Liver (tissue), 9 donors: Measurements from ENCODE around the gene CEP350. TPM values are rescaled to one million over a fixed set of nuclear protein-coding genes. Genes with fewer than 3 reads are reported as not detected.

Source experiments
- DNase-seq: peaks from one replicate; pipeline ENCODE4 v3.0.0-alpha.2; 2017; ENCODE audit warnings: low spot score
- H3K27ac ChIP-seq, 2 donors: one replicate each; pipeline ENCODE4 v1.7.0; 2013; ENCODE audit warnings: inconsistent platforms in 2 of 2, low read length in 2 of 2, control low read depth in 1 of 2, low read depth in 1 of 2, mild to moderate bottlenecking in 1 of 2
- H3K27me3 ChIP-seq, 4 donors: one replicate each; pipeline versions ENCODE4 v1.6.1 to v1.7.0; 2013; ENCODE audit warnings: low read length in 3 of 4, inconsistent platforms in 1 of 4, mild to moderate bottlenecking in 1 of 4, moderate library complexity in 1 of 4; ENCODE audit not compliant: control insufficient read depth in 4 of 4, insufficient read depth in 4 of 4
- H3K36me3 ChIP-seq, 4 donors: one replicate each; pipeline versions ENCODE4 v1.6.1 to v1.7.0; 2013; ENCODE audit warnings: low read length in 3 of 4, mild to moderate bottlenecking in 3 of 4, low read depth in 1 of 4, moderate library complexity in 1 of 4; ENCODE audit not compliant: control insufficient read depth in 4 of 4, insufficient read depth in 3 of 4
- H3K4me1 ChIP-seq, 4 donors: one replicate each; pipeline versions ENCODE4 v1.6.1 to v1.7.0; 2013; ENCODE audit warnings: low read length in 3 of 4, mild to moderate bottlenecking in 3 of 4, moderate library complexity in 1 of 4; ENCODE audit not compliant: control insufficient read depth in 4 of 4, insufficient read depth in 4 of 4
- H3K4me3 ChIP-seq, 3 donors: one replicate each; pipeline versions ENCODE4 v1.6.1 to v1.7.0; 2013; ENCODE audit warnings: low read length in 3 of 3, control low read depth in 1 of 3, low read depth in 1 of 3, mild to moderate bottlenecking in 1 of 3
- H3K9ac ChIP-seq, 2 donors: one replicate each; pipeline ENCODE4 v1.7.0; 2013; ENCODE audit warnings: low read length in 2 of 2, mild to moderate bottlenecking in 2 of 2, moderate library complexity in 2 of 2, control low read depth in 1 of 2, low read depth in 1 of 2
- H3K9me3 ChIP-seq, 4 donors: one replicate each; pipeline versions ENCODE4 v1.6.1 to v1.7.0; 2013; ENCODE audit warnings: low read length in 3 of 4; ENCODE audit not compliant: control insufficient read depth in 4 of 4
- ATF3 ChIP-seq: IDR thresholded peaks from 2 replicates; pipeline ENCODE4 v1.6.1; 2016; ENCODE audit warnings: antibody characterized with exemption
- CTCF ChIP-seq: fragments of 150-350 bp; IDR thresholded peaks from 2 replicates; pipeline ENCODE4 v1.5.1; 2017; ENCODE audit warnings: improper control_type of control experiment, low read depth, low read length; ENCODE audit not compliant: missing input control
- EGR1 ChIP-seq, 2 donors: IDR thresholded peaks; 2 replicates each; pipeline ENCODE4 v1.6.1; 2016 to 2018; ENCODE audit warnings: antibody characterized with exemption in 2 of 2, low read depth in 2 of 2
- FOXA1 ChIP-seq: IDR thresholded peaks from 2 replicates; pipeline ENCODE4 v1.6.1; 2016; ENCODE audit warnings: antibody characterized with exemption
- FOXA2 ChIP-seq: IDR thresholded peaks from 2 replicates; pipeline ENCODE4 v1.6.1; 2016; ENCODE audit warnings: antibody characterized with exemption
- GABPA ChIP-seq, 2 donors: IDR thresholded peaks in 1 of 2; conservative IDR thresholded peaks in 1 of 2; 2 replicates each; pipeline ENCODE4 v1.6.1; 2016; ENCODE audit warnings: antibody characterized with exemption in 2 of 2, mild to moderate bottlenecking in 1 of 2, moderate library complexity in 1 of 2
- HNF4A ChIP-seq, 2 donors: conservative IDR thresholded peaks; 2 replicates each; pipeline ENCODE4 v1.6.1; 2016; ENCODE audit warnings: antibody characterized with exemption in 2 of 2, mild to moderate bottlenecking in 2 of 2
- HNF4G ChIP-seq: IDR thresholded peaks from 2 replicates; pipeline ENCODE4 v1.6.1; 2016; ENCODE audit warnings: antibody characterized with exemption
- JUND ChIP-seq, 2 donors: IDR thresholded peaks; 2 replicates each; pipeline ENCODE4 v1.6.1; 2016; ENCODE audit warnings: antibody characterized with exemption in 2 of 2
- MAX ChIP-seq: IDR thresholded peaks from 2 replicates; pipeline ENCODE4 v1.6.1; 2016; ENCODE audit warnings: antibody characterized with exemption
- NR2F2 ChIP-seq: IDR thresholded peaks from 2 replicates; pipeline ENCODE4 v1.6.1; 2016; ENCODE audit warnings: antibody characterized with exemption
- RAD21 ChIP-seq, 2 donors: IDR thresholded peaks; 2 replicates each; pipeline ENCODE4 v1.6.1; 2016; ENCODE audit warnings: antibody characterized with exemption in 2 of 2, mild to moderate bottlenecking in 2 of 2
- REST ChIP-seq: IDR thresholded peaks from 2 replicates; pipeline ENCODE4 v1.6.1; 2016; ENCODE audit warnings: antibody characterized with exemption, mild to moderate bottlenecking
- RXRA ChIP-seq, 2 donors: IDR thresholded peaks; 2 replicates each; pipeline ENCODE4 v1.6.1; 2017 to 2018; ENCODE audit warnings: antibody characterized with exemption in 2 of 2, mild to moderate bottlenecking in 1 of 2
- SP1 ChIP-seq: IDR thresholded peaks from 2 replicates; pipeline ENCODE4 v1.6.1; 2018; ENCODE audit warnings: antibody characterized with exemption, mild to moderate bottlenecking
- TAF1 ChIP-seq: conservative IDR thresholded peaks from 2 replicates; pipeline ENCODE4 v1.6.1; 2016; ENCODE audit warnings: antibody characterized with exemption, mild to moderate bottlenecking
- YY1 ChIP-seq: IDR thresholded peaks from 2 replicates; pipeline ENCODE4 v1.6.1; 2016; ENCODE audit warnings: antibody characterized with exemption, mild to moderate bottlenecking
- ZBTB33 ChIP-seq: IDR thresholded peaks from 2 replicates; pipeline ENCODE4 v1.6.1; 2016; ENCODE audit warnings: antibody characterized with exemption
- WGBS: extraction: QIAGEN DNeasy Blood & Tissue Kit; methylation state at CpG from one replicate; pipeline ENCODE4 v1.1.7; 2013; 5-methylcytosine and 5-hydroxymethylcytosine counted together
- polyA plus RNA-seq, 2 donors: library from polyadenylated mRNA; stranded (reverse) in 1 of 2; unstranded in 1 of 2; fragments of 200-250 nt in 1 of 2; fragments of >200 nt in 1 of 2; fragmentation: Nextera tagmentation in 1 of 2; extraction: Ambion mirVana in 1 of 2; gene quantifications; one replicate each; pipeline versions ENCODE4 v1.2.1 to v1.2.3, GENCODE V29; 2013 to 2015
- total RNA-seq, 2 donors: library from RNA; depleted of rRNA; stranded (reverse); fragments of >200 nt; gene quantifications; one replicate each; pipeline ENCODE4 v1.2.3, GENCODE V29; 2014
- donor health status: healthy.
- donor health status: healthy.
- donor health status: healthy.
- donor health status: healthy.
- donor health status: healthy.

CEP350 gene
- total RNA-seq (10 to 100 TPM; 29.1 to 49.0 TPM), polyA plus RNA-seq (1 to 10 TPM; 4.5 to 8.7 TPM)

- Histone ChIP-seq H3K27me3 (no peaks in the 10 kb centered on the region), H3K4me1 (peaks cover 0 to 27% (median 13%) of the 10 kb centered on the region in 4 donors), H3K27ac (peak within 1 kb of the TSS; percentile 71 to 86), H3K9me3 (no peaks in the 10 kb centered on the region), H3K9ac (peak within 1 kb of the TSS; percentile 31 to 77), H3K36me3 (no peaks in the 10 kb centered on the region), H3K4me3 (peak within 1 kb of the TSS; percentile 73 to 88 (median 87))
- peak; percentile 97 for DNase-seq
- TF ChIP-seq ZBTB33 = peak; percentile 99
- peak in 1 of 2 donors; percentile 20 for TF ChIP-seq HNF4A (conservative IDR thresholded peaks at IDR 0.05)
- TF ChIP-seq NR2F2 = peak; percentile 49
- peak in 1 of 2 donors; percentile 65 for TF ChIP-seq JUND (IDR thresholded peaks at IDR 0.05)
- TF ChIP-seq EGR1 (IDR thresholded peaks at IDR 0.05; ENCODE audit: low read depth in 2 of 2) = no peak
- no peak for TF ChIP-seq GABPA (IDR thresholded peaks at IDR 0.05 in 1 of 2, conservative IDR thresholded peaks at IDR 0.05 in 1 of 2)
- TF ChIP-seq RXRA (IDR thresholded peaks at IDR 0.05) = peak in 1 of 2 donors; percentile 56
- TF ChIP-seq FOXA1 = peak; percentile 80
- peak in 1 of 2 donors; percentile 51 for TF ChIP-seq RAD21 (IDR thresholded peaks at IDR 0.05)
- TF ChIP-seq FOXA2 = peak; percentile 27
- TF ChIP-seq TAF1 = peak; percentile 71
- TF ChIP-seq YY1 = peak; percentile 100
- peak; percentile 77 for TF ChIP-seq MAX
- TF ChIP-seq SP1 = peak; percentile 73
- peak; percentile 81 for TF ChIP-seq REST
- TF ChIP-seq HNF4G = no peak
- TF ChIP-seq CTCF = no peak
- TF ChIP-seq ATF3 = no peak
- under 1% methylated on average over 72 of the region's 72 CpGs for WGBS
These were observed at the start of gene CEP350 for GRCh38 chr1:179954493-179955286. CEP350 (plus strand) TSS chr1:179954810; CDS start chr1:179986182, 31,372 bp downstream.
